Suppressor macrophage treated with lipopolysaccharide for 1 hour (primary cell): ENCODE results near the gene FSTL3.
A peak's percentile ranks its signal among the peaks of the same experiment; 100 is the strongest.
"Not testable (repeated sequence)": the region's sequence is repeated elsewhere in the genome, so short reads cannot be mapped to it uniquely, and the experiment has no call there.

Source experiments
- DNase-seq, 3 donors: peaks; one replicate each; pipeline ENCODE4 v3.0.0-alpha.2; 2020 to 2022

FSTL3 gene

DNA sequence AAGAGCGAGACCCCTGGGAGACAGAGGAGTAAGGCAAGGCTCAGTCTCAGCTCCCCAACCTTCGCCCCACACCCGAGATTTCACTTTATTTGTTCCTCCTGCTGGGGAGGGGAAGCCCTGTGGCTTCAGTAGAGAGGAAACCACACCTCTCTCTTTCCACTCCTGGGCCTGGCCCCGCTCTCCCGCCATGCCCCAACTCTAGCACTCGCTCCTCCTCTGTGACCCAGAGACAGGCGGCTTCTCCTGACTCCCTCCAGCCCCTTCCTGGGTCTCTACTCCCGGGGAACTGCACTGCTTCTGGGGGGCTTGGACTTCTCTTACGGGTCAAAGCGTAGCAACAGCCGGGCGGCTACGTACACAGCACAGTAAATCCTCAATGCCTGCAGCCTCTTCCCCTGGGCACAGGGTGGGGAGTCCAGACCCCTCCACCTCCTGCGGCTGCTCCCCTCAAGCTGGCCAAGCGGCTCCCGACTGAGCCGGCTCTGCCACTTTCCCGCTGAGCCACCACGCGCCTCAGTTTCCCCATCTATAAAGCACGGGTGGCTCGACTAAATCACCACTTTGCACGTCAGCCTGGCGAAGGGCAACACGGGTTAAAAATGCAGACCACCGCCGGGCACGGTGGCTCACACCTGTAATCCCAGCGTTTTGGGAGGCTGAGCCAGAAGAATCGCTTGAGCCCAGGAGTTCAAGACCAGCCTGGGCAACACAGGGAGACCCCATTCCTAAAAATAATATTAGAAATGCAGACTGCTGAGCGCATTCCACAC, 14.6 kb upstream of the FSTL3 start:
- peak; percentile 55 to 66 (median 59) for DNase-seq

DNA sequence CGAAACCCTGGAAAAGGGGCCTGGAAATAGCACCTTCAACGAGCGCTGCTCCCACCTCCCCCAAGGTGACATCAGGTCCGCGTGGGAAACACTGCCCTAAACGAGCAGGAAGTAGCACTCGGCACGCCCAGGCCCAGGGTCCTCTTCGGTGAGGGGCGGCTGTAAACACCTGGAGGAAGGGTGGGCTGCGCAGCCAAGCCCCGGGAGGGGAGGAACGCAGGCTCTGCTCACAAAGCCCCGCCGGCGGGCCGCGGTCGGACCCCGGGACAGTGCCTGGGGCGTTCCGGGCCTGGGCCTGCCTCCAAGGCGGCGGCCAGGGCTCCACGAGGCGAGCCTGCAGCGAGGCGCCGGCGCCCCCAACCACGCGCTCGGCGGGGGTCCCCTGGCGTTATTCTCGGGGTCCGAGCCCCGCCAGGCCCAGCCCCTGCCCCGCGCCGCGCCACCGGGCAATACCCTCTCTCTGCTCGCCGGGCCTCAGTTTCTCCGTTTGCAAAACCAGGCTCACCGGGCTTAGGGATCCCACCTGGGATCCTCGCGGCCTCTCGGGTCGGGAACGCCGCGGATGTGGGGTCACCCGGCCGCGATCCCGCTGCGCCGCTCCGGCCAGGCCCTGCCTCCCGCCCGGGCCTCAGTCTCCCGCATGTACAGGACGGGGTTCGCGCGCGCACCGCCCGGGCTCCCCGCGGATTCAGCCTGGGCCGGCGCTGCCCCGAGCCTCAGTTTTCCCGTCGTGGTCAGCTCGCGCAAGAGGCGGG, 13.8 kb upstream of the FSTL3 start:
- DNase-seq: peak; percentile 60 to 70 (median 62)

DNA sequence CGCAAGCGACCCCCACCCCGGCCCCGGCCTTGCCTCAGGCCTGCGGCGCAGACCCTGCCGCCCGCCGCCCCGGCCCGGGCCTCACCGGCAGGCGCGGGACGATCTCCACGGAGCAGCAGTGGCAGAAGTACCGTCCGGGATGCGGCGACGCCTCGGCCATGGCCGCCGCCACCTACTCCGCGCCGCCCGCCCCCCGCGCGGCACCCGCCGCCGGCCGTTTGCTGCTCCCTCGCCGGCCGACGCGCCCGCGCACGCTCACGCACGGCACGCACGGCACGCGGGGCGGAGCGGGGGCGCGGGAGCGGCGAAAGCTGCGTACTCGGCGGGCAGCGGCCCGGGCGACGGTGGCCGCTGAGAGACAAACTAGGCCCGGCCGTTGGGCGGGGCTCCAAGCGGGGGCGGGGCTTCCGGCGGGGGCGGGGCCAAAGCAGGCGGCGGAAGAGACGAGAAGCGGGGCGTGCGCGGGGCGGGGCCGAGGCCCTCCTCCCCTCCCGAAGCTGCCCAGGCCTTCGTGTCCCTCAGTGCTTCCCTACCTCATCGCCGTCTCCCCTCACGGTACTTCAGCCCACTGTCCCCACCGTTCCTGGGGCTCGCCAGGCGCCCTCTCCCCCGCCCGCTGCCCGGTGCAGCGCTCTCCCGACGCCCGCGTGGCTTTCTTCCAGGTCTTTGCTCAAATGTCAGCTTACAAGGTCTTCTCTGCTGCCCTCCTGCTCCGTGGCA, 13.1 kb upstream of the FSTL3 start, which contains the start of gene RNF126:
TSS of gene RNF126 (minus strand) at position 253 of the 720 bp plus-strand sequence. CDS start at position 160, 93 bp downstream.
- peak; percentile 92 to 98 (median 96) for DNase-seq

DNA sequence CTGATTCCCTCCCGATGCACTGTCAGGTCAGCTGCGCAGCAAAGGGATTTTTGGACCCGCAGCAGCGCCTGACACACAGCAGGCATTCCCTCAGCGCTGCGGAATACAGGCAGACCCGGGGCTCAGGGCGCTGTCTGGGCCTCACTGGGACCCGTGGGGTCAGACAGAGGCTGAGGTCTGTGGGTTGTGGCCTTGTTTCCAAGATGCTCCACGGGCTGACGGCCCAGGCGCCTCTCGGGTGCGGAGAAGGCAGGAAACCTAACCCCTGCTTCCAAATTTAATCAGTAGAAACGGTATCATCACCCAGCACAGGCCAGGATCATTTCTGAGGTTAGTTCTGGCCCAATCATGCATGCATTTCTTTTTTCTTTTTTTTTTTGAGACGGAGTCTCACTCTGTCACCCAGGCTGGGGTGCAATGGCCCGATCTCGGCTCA, 12.5 kb upstream of the FSTL3 start:
- DNase-seq: no peak

DNA sequence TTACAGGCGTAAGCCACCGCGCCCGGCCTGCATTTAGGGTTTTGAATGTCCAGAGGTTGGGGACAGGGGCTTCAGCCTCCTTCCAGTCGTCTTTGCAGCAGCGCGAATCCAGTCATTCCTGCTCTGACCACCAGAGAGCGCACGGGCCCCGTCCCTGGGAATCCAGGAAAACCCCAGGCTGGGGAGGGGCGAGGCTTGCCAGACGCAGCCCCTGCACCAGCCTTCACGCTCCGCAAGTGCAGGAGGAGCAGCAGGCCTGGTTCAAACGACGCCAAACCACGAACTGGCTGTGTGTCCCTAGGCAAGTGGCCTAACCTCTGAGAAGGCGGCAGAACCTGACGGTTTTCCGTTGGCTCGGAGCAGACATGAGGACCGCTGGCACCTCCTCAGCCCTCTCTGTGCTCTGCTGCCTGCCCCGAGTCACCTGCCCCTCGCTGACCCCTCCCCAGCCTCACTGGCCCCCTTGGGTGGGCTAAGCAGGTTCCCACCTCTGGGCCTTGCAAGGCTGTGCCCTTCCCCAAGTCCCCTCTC, 11.2 kb upstream of the FSTL3 start:
- DNase-seq: peak; percentile 83 to 88 (median 88)

DNA sequence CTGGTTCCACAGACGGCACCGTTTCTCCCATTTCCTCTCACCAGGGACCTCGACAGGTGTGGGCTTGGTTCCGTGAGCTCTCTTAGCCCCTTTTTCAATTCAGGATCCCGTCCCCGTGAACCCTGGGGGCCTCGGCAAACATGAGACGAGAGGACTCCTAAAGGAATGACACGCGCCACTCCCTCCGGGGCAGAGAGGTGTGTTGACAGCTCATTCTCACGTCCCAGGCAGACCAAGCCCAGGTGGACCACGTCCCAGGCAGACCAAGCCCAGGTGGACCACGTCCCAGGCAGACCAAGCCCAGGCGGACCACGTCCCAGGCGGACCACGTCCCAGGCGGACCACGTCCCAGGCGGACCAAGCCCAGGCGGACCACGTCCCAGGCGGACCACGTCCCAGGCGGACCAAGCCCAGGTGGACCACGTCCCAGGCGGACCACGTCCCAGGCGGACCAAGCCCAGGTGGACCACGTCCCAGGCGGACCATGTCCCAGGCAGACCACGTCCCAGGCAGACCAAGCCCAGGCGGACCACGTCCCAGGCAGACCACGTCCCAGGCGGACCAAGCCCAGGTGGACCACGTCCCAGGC, 9.1 kb upstream of the FSTL3 start:
- not testable (repeated sequence) for DNase-seq

DNA sequence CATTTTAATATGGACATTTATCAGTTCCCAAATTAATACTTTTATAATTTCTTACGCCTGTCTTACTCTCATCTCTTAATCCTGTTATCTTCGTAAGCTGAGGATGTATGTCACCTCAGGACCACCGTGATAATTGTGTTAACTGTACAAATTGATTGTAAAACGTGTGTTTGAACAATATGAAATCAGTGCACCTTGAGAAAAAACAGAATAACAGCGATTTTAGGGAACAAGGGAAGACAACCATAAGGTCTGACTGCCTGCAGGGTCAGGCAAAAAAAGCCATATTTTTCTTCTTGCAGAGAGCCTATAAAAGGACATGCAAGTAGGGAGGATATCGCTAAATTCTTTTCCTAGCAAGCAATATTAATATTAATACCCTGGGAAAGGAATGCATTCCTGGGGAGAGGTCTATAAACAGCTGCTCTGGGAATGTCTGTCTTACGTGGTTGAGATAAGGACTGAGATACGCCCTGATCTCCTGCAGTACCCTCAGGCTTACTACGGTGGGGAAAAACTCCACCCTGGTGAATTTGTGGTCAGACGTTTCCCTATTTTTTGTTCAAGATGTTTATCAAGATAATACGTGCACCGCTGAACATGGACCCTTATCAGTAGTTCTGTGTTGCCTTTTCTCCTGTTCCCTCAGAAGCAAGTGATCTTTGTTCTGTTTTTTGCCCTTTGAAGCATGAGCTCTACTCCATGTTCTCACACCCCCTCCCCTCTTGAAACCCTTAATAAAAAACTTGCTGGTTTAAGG, 7.3 kb upstream of the FSTL3 start:
- DNase-seq: not testable (repeated sequence)

DNA sequence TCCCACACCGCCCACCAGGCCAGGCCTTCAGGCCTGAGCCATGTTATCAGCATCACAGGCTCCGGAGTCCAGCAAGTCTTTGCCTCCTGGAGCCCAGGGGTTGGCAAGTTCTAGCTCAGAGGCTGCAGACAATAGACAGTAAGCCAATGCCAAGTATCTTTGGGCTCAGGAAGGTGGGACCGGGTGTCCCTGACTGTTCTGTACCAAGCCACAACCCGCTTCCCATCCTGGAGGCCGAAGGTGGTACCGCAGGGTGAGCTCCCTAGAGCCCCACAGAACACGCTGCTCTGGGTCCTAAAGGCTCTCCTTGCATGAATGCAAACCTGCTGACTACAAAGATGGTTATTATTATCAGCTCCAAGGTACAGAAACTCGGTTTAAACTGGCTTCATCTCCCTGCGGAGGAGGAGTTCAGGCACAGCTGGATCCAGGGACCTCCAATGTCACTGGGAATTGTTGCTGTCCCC, 5.5 kb upstream of the FSTL3 start:
- DNase-seq: no peak

DNA sequence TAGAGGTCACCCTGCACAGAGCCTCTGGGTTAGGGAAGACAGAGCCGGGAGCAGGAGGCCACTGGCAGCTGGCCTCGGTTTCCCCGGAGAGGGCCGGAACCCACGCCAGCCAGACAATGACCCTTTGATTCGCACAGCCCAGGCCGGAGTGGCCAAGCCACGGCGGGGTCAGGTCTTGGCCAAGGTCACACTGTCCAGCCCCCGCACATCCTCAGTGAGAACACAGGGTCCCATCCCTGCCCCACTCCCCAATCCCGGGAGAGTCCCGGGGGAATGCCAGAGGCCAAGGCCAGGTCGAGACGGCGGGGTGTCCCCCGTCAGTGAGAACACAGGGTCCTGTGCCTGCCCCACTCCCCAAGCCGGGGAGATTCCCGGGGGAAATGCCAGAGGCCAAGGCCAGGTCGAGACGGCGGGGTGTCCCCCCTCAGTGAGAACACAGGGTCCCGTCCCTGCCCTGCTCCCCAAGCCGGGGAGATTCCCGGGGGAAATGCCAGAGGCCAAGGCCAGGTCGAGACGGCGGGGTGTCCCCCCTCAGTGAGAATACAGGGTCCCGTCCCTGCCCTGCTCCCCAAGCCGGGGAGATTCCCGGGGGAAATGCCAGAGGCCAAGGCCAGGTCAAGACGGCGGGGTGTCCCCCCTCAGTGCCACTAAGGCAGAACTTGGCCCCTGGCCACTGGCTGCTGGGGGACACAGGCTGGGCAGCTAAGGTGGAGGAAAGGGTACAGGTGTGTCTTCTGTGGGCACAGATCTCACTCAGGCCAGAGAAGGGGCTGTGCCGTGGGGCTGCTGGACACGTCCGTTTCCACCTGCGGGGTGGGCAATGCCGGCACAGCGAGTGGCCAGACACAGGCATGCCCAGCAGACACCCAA, 1.7 kb upstream of the FSTL3 start:
- no peak for DNase-seq

DNA sequence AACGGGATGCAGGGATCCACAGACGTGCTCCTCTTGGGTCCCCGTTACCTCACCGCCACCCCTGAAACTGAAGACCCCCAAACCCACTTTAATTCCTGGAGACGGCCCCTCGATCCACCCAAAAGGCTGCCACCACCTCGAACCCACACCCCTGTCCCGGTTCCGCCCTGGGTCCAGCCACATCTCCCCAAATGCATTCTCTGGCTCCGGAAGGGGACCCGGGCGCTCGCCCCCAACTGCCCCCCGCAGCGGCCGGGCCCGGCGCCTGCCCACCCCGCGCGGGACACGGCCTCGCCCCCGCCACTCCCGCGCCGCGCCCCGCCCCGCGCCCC, 219 bp upstream of the FSTL3 start:
- DNase-seq: no peak

DNA sequence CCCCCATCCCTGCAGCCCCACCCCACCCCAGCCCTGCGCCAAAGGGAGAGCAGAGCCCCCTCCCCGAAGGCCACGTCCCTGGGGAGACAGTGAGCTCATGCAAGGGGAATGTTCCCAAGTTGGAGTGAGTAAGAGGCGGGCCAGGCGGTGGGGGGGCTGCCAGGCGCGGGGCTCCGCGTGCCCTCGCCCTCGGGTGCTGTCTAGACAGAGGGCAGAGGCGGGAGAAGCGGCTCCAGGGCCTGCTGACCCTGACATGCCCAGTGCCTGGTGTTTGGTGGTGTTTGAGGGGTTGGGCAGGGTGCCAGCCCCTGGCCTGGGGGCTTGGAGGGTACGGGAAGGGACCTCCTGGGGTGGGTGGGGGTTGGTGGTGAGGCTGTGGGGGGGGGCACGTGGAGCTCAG, 1.0 kb downstream of the FSTL3 start:
- peak in 2 of 3 donors; percentile 32 to 49 for DNase-seq

DNA sequence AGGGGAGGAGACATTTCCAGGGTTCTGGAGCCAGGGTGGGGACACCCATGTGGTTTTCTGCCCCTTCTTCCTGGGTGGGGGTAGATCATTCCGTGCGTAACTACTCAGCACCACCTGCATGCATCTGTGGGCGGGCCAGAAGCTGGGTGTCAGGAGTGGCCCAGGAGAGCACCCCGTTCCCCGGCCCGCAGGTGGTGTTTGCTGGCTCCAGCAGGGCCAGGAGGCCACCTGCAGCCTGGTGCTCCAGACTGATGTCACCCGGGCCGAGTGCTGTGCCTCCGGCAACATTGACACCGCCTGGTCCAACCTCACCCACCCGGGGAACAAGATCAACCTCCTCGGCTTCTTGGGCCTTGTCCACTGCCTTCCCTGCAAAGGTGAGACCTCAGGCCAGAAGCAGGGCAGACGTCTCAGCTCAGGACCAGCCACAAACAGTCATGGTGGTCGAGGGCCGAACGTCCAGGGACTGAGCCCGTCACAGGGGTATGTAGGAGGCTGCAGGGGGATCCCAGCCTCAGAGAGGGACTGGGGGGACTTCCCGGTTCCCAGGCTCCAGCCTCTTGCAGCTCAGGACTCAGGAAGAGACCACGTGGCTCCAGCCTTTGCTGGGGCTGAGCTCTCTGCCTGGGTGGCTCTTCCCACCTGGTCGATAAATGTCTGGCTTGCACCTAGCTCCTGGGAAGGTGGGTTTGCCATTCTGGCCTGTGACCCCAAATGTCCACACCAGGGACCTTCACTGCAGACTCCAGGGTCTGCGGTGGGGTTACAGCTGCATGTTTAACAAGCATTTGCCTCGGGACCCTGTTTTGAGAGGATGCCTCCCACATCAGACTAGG, 1.6 kb downstream of the FSTL3 start:
- DNase-seq: no peak

DNA sequence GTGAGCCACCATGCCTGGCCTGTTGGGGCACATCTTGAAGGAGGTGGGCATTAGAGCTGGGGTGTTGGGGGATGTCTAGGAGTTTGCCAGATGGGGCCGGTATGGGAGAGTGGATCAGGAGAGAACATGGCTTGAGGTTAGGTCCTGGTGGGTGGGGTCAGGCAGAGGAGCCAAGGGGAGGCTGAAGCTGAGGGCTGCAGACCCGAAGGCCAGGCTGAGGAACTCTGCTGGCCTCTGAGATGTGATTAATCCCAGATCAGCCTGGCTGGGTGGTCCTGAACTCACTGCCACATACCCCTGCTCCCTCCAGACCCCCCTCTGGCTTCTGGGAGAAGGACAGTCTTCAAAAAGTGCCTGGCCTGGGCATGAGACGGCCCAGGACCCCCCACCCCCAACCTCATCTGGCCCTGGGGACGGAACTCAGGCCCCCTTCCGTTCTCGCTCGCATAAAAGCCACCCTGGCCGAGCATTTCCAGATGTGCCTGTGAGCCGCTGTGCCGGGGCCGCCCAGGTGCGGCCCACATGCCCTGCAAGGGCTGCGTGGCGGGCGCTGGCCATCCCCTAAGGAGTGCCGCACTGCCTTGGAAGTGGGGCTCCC, 2.7 kb downstream of the FSTL3 start:
- no peak for DNase-seq

DNA sequence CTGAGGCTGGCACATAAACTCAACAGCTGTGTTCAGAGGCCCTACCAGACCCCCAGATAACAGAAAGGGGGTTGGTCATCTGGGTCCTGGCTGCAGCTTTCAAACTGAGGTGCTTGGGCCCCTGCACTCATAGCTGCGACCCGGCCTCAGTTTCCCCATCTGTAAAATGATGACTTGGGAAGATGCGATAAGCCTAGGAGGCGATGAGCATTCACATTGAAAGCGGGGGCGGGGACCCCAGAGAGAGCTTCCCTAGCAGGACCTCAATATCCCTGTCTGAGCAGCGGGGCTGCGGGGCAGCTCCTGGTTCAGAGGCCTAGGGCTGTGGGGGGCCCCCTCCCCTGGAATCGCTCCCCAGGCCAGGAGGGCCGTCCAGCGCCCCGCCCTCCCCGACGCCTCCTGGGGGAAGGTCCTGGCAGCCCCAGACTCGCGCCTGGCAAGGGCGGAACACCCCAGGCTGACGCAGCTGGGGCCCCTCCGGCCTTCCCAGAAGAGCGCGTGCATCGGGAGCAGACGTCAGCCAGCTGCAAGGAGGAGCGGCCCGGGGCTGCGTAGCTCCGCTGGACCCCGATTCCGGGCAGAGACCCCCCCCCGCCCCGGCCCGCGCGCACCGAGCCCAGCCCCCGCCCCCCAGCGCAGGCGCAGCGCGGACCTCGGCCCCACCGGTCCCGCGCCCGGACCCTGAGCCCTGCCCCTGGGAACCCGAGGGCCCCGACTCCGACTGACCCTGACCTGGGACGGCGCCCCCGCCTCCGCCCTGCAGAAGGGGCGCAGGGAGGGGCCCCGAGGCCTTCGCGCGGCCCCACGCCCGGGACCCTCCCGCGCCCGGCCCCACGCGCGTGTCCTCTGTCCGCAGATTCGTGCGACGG, 3.5 kb downstream of the FSTL3 start:
- DNase-seq: peak; percentile 84 to 91 (median 90)

DNA sequence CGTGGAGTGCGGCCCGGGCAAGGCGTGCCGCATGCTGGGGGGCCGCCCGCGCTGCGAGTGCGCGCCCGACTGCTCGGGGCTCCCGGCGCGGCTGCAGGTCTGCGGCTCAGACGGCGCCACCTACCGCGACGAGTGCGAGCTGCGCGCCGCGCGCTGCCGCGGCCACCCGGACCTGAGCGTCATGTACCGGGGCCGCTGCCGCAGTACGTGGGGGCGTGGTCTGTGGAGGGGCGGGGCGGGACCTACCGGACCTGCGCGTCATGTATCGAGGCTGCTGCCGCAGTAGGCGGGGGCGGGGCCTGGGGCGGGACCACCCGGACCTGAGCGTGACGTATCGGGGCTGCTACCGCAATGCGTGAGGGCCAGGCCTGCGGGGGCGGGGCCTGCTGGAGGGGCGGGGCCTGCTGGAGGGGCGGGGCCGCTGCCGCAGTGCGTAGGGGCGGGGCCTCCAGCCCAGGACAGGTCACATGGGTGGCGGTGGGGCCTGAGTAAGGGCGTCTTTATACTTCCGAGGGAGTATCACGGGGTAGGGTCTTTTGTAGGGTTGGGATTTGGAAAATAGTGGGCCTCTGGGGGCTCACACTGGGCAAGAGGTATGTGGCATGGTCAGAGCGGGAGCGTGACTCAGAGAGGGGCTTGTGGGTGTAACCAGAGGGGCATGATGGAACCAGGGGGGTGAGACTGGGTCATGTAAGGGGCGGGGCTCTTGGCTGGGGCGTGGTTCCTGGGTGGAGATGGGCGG, 4.3 kb downstream of the FSTL3 start:
- DNase-seq: peak; percentile 98 to 100 (median 100)

DNA sequence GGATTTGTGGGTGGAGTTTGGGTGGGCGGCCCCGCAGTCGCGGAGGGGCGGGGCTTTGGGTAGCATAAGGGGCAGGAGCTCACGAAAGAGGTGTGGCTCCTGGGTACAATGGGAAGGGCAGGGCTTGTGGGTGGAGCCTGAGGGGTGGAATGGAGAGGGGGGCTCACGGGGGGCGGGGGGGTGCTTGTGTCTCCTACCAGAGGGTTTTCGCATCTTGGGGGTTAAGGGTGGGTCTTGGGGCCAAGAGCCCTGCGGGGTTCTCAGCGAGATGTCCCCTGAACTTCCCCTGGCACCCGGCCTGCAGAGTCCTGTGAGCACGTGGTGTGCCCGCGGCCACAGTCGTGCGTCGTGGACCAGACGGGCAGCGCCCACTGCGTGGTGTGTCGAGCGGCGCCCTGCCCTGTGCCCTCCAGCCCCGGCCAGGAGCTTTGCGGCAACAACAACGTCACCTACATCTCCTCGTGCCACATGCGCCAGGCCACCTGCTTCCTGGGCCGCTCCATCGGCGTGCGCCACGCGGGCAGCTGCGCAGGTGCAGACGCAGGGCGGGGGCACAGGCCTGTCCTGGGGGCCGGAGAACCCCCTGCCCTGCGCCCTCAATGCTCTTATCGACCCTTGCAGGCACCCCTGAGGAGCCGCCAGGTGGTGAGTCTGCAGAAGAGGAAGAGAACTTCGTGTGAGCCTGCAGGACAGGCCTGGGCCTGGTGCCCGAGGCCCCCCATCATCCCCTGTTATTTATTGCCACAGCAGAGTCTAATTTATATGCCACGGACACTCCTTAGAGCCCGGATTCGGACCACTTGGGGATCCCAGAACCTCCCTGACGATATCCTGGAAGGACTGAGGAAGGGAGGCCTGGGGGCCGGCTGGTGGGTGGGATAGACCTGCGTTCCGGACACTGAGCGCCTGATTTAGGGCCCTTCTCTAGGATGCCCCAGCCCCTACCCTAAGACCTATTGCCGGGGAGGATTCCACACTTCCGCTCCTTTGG, 5.1 kb downstream of the FSTL3 start:
- peak in 2 of 3 donors; percentile 98 to 99 for DNase-seq
